Activated T-helper 17 cell treated with anti-CD3 and anti-CD28 coated beads, Interleukin-2, amount 50 U/mL, for 72 hours (primary cell): ENCODE data around the gene INTS7. TPM values are rescaled to one million over a fixed set of nuclear protein-coding genes. Genes with fewer than 3 reads are reported as not detected.

Experiments
- ATAC-seq: fragments of 150-1000 bp; cut with Tn5 transposase; replicated peaks from 2 replicates; pipeline ENCODE4 v1.10.0; 2021; ENCODE audit warnings: mild to moderate bottlenecking, moderate library complexity
- H3K27ac Mint-ChIP-seq: one replicate; pipeline ENCODE4 v1.8.0; 2022; ENCODE audit warnings: mixed read lengths
- H3K27me3 Mint-ChIP-seq: one replicate; pipeline ENCODE4 v1.8.0; 2022; ENCODE audit warnings: mixed read lengths
- H3K36me3 Mint-ChIP-seq: one replicate; pipeline ENCODE4 v1.8.0; 2022; ENCODE audit warnings: low read depth, mild to moderate bottlenecking, mixed read lengths
- H3K4me1 Mint-ChIP-seq: one replicate; pipeline ENCODE4 v1.8.0; 2022; ENCODE audit warnings: mixed read lengths
- H3K4me3 Mint-ChIP-seq: one replicate; pipeline ENCODE4 v1.8.0; 2022; ENCODE audit warnings: mild to moderate bottlenecking, mixed read lengths
- H3K9me3 Mint-ChIP-seq: one replicate; pipeline ENCODE4 v1.8.0; 2022; ENCODE audit warnings: mixed read lengths
- total RNA-seq, 2 donors: library from RNA; stranded (reverse); gene quantifications; one replicate each; pipeline ENCODE4 v1.2.3, GENCODE V29; 2022

Gene INTS7
- total RNA-seq, 2 donors from 2014 or later: 22.8 to 40.2 TPM

GRCh38 chr1:211902624-211903291 lies 132.6 kb downstream of the INTS7 start:
- H3K9me3 Mint-ChIP-seq: no peaks in the 10 kb centered on the region
- no peak overlapping the region for H3K27ac Mint-ChIP-seq
- no peak overlapping the region for H3K4me3 Mint-ChIP-seq
- H3K36me3 Mint-ChIP-seq: no peaks in the 10 kb centered on the region
- no peaks in the 10 kb centered on the region for H3K4me1 Mint-ChIP-seq
- no peaks in the 10 kb centered on the region for H3K27me3 Mint-ChIP-seq
- ATAC-seq: no peak

GRCh38 chr1:211901945-211902344 lies 133.4 kb downstream of the INTS7 start:
- Mint-ChIP-seq H3K27ac (no peak overlapping the region), H3K4me1 (no peaks in the 10 kb centered on the region), H3K27me3 (peaks cover 2% of the 10 kb centered on the region), H3K36me3 (no peaks in the 10 kb centered on the region), H3K4me3 (no peak overlapping the region), H3K9me3 (no peaks in the 10 kb centered on the region)
- ATAC-seq: no peak

- H3K27me3 Mint-ChIP-seq: peaks cover 2% of the 10 kb centered on the region
- no peak for ATAC-seq
- H3K4me1 Mint-ChIP-seq: no peaks in the 10 kb centered on the region
- no peak overlapping the region for H3K4me3 Mint-ChIP-seq
- H3K36me3 Mint-ChIP-seq: no peaks in the 10 kb centered on the region
- H3K9me3 Mint-ChIP-seq: no peaks in the 10 kb centered on the region
- no peak overlapping the region for H3K27ac Mint-ChIP-seq
Measured at GRCh38 chr1:211900441-211900840, 134.9 kb downstream of the INTS7 start.

- no peak overlapping the region for H3K27ac Mint-ChIP-seq
- H3K36me3 Mint-ChIP-seq: no peaks in the 10 kb centered on the region
- no peaks in the 10 kb centered on the region for H3K9me3 Mint-ChIP-seq
- no peaks in the 10 kb centered on the region for H3K4me1 Mint-ChIP-seq
- no peak for ATAC-seq
- H3K4me3 Mint-ChIP-seq: no peak overlapping the region
- H3K27me3 Mint-ChIP-seq: peaks cover 2% of the 10 kb centered on the region
Measured at GRCh38 chr1:211896958-211897357, 138.4 kb downstream of the INTS7 start.

DNA sequence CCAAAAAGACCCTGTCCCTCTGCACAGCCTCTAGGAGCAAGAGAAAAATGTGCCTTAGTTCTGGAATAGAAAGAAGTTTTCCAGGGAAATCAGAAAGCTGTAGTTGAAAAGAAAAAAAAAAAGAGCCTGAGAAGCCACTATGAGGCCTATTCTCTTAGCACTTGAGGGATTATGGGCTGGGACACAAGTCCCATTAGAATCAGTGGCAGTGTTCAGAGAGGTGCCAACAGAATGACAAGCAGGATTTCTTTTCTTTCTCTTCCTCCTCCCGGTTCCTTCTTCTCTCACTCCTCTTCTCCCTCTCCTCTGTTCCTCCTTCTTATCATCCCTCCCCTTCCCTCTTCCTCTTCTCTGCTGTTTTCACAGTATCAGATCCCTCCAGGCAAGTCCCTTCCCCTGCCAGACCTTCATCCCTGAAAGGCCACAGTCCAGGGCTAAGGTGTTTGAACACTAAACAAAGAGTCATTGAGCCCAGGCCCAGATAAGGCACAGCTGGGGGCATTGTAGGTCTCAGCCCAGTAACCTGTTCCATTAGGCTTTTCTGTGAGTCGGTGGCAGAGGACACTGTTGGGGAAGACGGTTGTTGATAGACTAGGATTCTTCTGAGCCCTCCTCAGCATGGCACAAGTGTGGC lies 140.1 kb downstream of the INTS7 start:
- H3K27me3 Mint-ChIP-seq: peaks cover 2% of the 10 kb centered on the region
- H3K27ac Mint-ChIP-seq: no peak overlapping the region
- no peaks in the 10 kb centered on the region for H3K4me1 Mint-ChIP-seq
- no peaks in the 10 kb centered on the region for H3K9me3 Mint-ChIP-seq
- H3K36me3 Mint-ChIP-seq: no peaks in the 10 kb centered on the region
- H3K4me3 Mint-ChIP-seq: no peak overlapping the region
- ATAC-seq: no peak

- H3K4me3 Mint-ChIP-seq: no peak overlapping the region
- no peak for ATAC-seq
- no peaks in the 10 kb centered on the region for H3K36me3 Mint-ChIP-seq
- H3K9me3 Mint-ChIP-seq: no peaks in the 10 kb centered on the region
- peaks cover 2% of the 10 kb centered on the region for H3K27me3 Mint-ChIP-seq
- no peak overlapping the region for H3K27ac Mint-ChIP-seq
- H3K4me1 Mint-ChIP-seq: no peaks in the 10 kb centered on the region
Measured at GRCh38 chr1:211894312-211894711, 141.0 kb downstream of the INTS7 start.

DNA sequence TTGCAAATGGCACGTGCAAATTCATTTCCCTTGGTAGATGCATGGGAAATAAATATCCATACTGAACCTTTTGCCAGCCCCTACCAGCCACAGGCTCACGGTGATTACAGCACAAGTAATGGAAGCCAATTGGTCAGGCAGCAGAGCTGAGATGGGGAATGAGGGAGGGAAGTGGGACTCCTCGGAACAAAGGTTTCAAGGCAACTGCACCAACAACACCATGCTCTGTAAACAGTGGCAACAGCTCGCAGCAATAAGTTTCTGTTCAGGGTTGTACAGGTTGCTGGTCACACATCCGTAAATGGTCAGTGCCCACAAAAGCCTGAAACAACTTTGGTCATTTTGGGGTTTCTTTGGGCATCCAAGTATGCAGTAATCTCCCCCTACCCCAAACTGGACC lies 142.1 kb downstream of the INTS7 start:
- H3K9me3 Mint-ChIP-seq: no peaks in the 10 kb centered on the region
- H3K4me1 Mint-ChIP-seq: no peaks in the 10 kb centered on the region
- ATAC-seq: no peak
- no peak overlapping the region for H3K4me3 Mint-ChIP-seq
- no peaks in the 10 kb centered on the region for H3K36me3 Mint-ChIP-seq
- H3K27ac Mint-ChIP-seq: no peak overlapping the region
- peaks cover 6% of the 10 kb centered on the region for H3K27me3 Mint-ChIP-seq

DNA sequence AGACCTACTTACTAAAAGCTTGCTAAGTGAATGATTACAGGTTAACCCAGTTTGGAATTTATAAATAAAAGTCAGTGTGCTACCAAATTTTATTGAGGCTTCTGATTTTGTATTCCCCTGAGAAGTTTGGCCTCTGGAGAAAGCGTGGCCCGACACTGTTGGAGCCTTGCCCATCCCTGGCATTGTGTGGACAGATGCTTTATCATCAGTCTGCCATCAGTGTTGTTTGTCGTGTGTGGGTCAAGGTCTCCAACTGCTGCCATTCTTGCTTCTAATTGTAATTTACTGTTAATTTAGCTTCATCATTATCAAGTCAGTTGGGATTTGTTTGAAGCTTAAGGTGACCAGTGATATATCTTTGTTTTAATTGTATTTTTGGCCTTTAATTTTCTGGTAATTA lies 142.8 kb downstream of the INTS7 start:
- no peaks in the 10 kb centered on the region for H3K4me1 Mint-ChIP-seq
- no peaks in the 10 kb centered on the region for H3K9me3 Mint-ChIP-seq
- H3K27ac Mint-ChIP-seq: no peak overlapping the region
- ATAC-seq: no peak
- H3K27me3 Mint-ChIP-seq: peaks cover 8% of the 10 kb centered on the region
- H3K4me3 Mint-ChIP-seq: no peak overlapping the region
- H3K36me3 Mint-ChIP-seq: no peaks in the 10 kb centered on the region

DNA sequence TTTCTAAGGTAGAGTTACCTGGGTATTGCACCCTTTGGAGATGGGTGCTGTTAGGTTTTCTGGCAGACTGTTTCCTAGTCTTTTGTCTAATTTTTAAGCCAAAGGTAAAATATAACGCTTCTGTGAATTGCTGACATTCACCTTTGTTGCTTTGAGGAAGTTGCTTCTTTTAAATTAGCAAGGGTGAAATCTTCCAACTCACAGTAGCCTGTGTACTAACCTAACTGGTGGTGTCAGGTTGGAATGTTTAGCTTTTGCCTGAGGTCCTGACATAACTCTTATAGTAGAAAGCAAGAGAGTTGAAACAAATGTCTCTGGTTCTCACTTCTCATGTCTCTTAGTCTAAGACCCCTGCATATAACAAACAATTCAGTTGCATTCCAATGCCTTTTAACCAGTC lies 143.6 kb downstream of the INTS7 start:
- no peaks in the 10 kb centered on the region for H3K4me1 Mint-ChIP-seq
- H3K36me3 Mint-ChIP-seq: no peaks in the 10 kb centered on the region
- no peak overlapping the region for H3K27ac Mint-ChIP-seq
- H3K4me3 Mint-ChIP-seq: no peak overlapping the region
- peaks cover 6% of the 10 kb centered on the region for H3K27me3 Mint-ChIP-seq
- no peak for ATAC-seq
- no peaks in the 10 kb centered on the region for H3K9me3 Mint-ChIP-seq

Other genes with a start within 250 kb of the INTS7 start
- 10 to 100 TPM; 15.4 to 18.7 TPM for gene LPGAT1, start 204.8 kb downstream of the INTS7 start, total RNA-seq
- gene DTL, start 191 bp upstream of the INTS7 start, total RNA-seq: 10 to 100 TPM; 70.6 to 72.2 TPM
- 10 to 100 TPM; 33.6 to 34.9 TPM for gene PPP2R5A, start 249.9 kb upstream of the INTS7 start, total RNA-seq